ENCODE data around the gene ACAN.

Gene ACAN

DNA sequence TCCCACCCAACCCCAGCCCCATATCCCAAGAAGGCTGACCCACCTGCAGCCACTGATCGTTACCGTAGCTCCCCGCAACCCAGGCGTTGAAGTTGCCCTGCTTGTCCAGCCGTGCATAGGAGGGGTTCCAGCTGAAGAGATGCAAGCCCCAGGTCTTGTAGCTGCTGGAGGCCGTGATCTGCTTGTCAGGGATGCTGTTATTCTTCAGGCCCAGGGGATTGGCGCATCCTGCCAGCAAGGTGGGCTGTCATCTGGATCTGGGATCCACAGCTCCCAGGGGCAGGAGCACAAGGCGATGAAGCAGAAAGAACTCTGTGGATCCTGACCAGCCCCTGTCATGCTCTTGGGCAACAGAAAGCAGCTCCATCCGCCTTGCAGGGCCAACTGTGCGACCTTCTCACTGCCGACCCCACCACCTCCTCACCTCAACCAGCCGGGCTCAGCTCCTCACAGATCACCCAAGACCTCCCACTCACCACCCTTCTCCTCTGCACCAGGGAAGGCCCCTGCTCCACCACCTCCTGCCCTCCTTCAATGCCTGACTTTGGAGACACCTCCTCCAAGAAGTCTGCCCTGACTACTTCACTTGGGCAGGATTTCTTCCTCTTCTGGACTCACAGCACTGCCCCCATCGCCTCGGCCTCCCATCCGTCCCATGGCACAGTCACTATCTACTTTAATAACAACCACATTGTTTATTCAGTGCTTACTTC lies 98.4 kb downstream of the ACAN start:
- no peak for DNase-seq (ENCODE audit: low spot score)

DNA sequence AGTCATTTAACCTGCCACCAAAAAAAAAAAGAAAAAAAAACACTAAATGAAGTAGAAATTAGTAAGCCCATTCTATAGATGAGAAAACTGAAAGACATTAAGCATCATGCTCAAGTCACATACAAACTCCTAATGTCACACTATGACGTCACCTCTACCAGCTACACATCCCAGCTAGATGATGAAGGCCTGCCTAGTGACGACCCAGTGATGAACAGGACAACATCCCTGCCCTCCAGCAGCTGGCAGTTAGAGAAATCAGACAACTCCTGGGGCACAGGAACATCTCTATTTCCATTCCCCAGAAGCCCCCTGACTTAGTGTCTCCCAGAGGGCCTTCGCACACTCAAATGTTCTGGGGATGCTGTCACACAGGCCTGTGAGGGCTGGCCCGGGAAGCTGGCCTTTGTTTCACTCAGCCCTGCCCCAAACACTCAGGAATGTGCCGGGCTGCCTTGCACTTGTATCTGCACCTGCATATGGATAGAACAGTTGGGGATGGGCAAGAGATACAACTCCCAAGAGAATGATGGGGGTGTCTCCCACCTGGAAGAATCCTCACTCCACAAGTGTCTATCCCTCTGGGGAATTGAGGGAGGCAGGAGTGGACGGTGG lies 99.1 kb downstream of the ACAN start:
- no peak for DNase-seq (ENCODE audit: low spot score)

DNA sequence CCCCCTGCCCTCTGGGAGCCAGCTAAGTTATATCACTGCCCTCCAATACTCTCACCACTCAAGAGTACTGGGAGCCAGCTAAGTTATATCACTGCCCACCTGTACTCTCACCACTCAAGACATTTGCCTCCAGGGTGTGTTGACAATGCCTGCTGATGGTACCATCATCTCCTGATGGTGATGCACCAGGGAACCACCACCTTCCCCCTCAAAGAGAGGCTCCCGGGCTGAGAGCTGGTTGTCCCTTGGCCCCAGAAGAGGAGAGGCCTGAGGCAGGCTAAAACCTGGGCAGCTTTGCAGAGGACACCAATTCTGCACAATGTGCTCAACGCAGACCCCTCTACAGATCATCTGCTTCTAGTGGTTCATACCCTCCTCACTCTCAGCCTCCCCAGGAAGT lies 99.6 kb downstream of the ACAN start:
- no peak for DNase-seq (ENCODE audit: low spot score)

DNA sequence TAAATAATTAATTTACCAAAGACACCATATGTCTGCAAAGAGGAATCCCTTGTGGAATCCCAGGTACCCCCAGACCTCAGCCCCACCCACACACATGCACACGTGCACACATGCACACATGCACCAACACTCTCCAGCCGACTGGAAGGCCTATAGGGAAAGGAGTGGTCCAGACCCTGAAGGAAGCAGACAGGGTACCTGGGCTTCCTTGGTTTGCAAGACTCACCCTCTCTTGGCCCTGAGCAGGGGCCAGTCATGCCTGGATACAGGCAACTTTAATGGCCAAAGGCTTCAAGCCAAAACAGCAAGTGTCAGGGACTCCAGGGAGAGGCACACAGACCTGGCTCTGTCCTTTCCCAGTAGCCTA lies 101.0 kb downstream of the ACAN start:
- DNase-seq (ENCODE audit: low spot score): no peak

DNA sequence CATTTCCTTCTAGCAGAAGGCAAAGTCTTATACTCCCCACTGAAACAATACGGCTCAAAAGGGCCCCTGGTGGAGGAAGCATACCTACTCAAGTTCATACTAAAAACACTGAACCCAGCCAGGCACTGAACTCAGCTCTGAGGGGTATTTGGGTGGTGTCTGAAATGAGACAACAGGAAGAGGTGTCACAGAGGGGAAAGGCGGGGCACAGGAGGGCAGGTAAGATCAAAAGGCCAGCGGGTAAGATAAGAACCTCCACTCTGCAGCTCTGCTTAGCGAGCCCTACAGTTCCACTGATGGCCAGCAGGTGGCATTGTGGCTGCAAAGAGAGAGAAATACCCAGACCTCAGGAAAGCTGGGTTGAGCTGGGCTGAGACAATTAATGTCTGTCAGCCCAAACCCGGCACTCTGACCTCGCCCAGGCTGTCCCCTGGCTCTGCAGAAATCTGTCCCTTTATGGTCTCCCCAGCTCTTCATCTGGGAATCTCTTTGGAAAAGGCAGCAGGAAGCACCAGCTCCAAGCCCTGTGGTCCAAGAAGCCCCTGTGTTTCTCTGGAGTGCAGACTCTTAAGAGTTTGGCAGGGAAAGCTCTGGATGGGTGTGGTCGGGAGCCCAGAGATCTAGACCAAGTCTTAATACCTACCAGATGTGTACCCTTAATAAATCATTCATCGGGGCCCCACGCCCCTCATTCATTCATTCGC lies 101.5 kb downstream of the ACAN start:
- DNase-seq (ENCODE audit: low spot score): peak; percentile 73

DNA sequence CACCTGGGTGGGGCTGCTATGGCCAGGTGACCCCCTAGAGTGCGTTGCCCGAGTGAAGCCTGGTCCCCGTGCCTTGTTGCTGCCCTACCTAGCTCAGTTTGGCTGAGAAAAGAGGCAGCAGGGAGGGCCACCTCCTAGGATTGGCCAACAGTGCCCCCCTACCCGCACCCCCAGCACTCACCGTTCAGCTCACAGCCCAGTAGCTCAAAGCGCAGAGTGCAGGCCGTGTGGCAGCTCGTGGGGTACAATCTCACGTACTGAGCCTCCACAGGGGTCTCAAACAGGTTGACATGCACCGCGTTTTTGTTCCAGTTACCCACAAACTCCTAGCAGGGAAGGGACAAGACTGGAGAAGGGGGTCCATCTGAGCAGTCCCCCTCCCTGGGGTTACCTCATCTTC lies 102.3 kb downstream of the ACAN start:
- DNase-seq (ENCODE audit: low spot score): no peak

DNA sequence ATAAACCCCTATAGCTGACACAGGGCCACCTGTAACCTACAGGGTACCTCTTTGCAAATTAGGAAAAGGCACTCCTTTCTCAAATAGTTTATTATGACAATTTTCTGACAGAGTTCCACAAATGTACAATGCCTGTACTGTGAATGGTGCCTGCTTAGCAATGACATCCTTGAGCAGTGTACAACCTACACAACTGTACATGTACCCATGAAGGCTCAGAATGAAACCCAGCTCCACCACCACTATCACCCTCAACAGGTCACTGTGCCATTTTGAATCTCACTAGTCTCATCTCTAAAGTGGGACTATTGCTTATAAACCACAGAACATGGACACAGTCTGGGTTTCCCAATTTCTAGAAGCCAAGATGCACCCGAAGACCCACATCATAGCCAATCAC lies 102.9 kb downstream of the ACAN start:
- no peak for DNase-seq (ENCODE audit: low spot score)

DNA sequence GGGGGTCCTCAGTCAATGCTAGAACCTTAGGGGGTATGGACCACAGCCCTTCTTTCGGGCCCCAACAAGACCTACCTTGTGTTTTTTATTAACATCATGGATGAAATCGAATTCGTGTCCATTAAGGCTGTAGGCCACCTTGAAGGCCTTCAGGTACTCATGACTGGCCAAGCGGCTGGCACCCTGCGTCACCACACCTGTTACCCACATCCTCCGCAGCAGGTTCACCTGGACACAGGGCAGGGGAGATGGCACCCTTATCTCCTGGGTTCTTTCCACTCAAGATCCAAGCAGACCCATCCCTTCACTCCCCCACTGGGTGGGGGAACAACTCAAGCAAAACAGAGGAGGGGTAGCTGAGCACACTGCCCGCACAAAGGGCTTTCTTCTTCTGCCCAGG lies 103.3 kb downstream of the ACAN start:
- no peak for DNase-seq (ENCODE audit: low spot score)

DNA sequence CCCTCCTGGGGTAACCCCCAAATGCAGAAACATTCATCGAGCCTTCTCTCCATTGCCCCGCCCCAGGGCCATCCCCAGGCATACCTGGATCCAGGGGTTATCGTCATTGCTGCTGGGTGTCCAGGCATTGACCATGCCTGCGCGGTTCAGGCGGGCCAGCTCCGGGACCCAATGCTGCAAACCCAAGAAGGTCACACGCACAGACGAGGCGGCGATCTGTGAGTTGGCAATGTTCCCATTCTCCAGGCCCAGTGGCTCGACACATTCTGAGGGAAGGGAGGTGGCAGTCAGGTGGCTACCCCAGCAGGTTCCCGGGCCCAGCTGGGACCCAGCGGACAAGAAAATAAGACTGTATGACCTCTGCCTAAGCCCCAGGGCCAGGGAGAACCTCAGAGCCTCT lies 103.9 kb downstream of the ACAN start:
- DNase-seq (ENCODE audit: low spot score): no peak

DNA sequence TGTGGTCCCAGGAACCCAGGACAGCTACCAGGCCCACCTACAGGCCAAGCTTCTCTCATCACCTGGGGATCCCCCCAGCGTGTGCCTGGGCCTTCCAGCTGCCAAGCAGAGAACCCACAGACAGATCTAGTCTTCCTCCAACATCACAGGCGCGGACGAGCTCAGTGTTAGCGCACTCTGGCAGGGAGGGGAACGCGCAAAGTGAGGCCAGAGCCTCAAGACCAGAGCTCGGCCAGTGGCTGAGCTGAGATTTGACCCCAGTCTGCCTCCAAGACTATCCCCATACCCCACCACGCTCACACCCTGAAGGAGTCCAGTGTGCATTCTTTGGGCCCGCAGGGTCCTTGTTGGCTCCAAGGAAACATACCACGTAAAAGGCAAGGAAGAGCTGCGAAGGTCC lies 104.9 kb downstream of the ACAN start:
- DNase-seq (ENCODE audit: low spot score): no peak

DNA sequence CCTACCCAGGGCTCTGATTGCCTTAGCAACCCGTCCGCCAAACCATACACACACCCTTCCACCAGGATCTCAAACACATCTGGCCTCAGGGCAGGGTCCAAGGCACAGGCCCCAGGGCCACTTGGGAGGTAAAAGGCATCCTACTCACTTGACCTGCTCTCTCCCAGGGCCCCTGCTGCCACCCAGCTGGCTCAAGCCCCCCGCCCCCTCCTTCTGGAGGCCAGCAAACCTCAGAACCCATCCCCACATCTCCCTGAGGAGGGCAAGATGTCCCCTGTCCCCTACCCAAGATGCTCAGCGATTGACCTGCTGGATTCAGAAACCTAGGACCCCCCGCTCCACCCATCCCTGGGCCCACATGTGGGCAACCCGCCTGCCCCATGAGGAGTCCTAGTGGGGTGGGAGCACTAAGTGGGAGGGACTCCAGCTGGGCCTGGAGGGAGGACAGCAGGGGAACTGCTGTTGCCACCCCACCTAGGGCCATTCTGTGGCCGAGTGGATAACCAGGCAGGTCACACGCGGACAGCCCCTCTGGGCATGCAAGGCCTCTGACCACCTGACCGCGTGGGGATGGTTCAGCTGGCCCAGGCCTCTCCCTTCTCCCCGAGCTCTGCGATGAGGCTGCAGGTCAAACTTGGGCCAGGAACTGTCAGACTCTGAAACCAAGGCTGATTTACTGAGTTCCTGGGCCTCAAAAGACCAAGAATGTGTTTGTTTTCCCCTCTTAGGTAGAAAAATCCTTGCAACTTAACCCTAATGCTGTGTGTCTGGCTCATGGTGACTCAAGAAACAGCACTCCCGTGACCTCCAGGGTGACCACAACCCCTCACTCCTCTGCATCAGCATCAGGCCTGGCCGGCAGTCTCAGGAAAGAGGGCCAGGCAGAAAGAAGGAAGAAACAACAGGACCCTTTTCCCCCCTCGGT lies 105.7 kb downstream of the ACAN start:
- no peak for DNase-seq (ENCODE audit: low spot score)

DNA sequence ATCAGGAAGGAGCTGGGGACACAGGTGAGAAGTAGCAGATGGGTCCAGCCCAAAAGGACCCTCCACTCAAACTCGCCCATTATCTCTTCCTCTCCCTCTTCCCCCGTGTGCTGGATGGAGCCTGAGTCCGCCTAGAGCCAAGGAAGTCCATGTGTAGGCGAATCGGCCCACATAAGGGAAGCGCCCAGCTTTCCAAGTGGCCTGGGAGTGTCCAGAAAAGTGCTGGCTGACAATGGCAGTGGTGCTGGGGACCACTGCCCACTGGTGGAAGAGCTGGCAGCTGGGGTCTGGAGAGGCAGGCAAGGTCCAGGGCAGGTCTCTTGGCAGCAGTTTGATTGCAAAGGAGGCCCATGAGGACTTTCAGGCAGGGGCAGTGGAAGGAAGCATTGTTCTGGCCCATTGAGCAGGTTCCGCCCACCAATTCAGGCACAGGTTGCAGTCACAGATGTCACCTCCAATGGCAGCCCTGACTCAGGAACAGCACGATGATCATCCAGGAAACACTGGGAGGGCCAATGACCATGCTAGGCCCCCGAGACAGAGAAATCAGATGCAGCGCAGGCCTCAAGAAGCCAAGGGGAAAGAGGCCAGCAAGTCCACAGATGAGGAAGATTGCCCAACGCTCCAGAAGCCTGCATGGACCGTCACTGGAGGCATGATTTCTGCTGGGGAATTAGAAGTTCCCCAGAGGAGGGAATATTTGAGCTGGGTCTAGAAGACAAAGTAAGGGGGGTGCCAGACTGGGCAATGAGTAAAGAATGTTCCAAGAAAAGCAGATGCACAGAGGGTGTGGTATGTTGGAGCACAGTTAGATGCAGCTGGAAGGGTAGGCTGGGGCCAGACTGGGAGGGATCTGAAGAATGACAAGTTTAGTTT lies 107.0 kb downstream of the ACAN start:
- DNase-seq (ENCODE audit: low spot score): no peak

DNA sequence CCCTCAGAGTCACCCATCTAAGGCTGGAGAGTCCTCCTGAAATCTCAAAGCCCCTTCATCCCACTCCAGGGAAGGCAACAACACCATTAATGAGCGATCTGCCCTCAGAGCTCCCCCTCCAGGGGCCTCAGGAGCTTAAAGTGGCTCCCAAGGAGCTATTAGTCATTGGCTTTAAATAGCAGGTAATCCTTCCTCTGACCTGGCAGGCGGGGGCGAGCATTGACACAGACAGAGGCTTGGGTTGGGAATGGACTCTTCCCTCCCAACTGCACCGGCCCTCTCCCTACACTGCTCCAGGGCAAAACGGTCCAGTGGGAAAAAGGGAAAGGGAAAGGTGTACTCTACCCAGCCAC lies 108.5 kb downstream of the ACAN start:
- no peak for DNase-seq (ENCODE audit: low spot score)

DNA sequence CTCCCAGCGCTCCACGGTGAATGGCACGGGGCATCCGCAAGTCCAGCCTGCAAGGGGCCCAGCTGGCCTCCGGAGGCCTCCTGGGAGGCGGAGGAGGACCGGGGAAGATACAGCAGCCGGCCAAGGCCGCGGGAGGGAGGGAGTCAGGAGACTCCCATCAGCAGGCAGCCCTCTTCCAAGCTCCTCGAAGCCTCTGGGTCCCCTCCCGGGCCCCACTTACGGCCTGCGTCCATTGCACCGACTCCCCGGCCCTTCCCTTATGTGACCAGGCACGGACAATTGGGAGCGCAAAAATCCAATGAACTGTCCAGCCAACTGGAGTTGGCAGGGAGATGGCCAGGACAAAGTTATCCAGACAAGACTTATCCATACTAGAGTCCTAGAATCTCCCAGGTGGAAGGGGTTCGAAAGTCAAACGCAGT lies 109.3 kb downstream of the ACAN start:
- no peak for DNase-seq (ENCODE audit: low spot score)

DNA sequence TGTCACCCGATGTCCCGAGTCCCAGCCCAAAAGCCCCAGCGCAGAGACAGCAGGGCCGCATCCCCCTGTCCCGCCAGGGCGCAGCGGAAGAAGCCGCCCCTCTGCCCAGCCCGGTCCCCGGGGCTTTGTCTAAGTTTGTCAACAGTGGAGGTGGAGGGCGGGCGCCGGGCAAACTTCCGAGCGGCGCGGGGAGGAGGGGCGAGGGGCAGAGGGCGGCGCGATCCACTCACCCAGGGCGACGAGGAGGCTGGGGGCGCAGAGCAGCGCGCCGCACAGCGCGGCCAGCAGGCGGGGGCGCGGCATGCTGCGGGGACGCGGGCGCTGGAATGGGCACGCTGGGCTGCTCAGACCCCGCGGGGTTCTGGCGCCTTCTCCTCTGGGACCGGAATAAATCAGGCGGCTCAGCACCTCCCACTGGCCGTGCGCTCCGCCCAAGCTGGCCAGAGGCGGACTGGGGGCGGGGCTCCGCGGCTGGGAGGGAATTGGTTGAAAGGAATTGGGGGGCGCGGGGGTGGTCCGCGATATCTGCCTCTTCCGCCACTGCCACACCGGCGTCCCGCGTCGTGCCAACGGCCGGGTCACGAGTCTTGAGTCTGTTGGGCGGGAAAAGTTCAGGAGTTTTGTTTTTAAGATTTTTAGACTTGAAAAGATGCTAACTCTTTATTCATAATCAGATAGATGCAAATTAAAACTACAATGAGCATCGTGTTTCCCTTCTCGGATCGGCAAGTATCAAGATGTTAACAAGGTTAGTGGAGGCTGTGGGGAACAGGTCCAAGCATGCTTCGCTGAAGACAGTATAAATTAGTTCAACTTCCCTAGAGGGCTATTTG lies 110.0 kb downstream of the ACAN start, which contains the start of gene MFGE8:
Gene MFGE8, minus strand, starts transcription at position 363 of the 833 bp plus-strand sequence. Its CDS starts 60 bp downstream, at position 303.
- DNase-seq (ENCODE audit: low spot score): peak; percentile 73

DNA sequence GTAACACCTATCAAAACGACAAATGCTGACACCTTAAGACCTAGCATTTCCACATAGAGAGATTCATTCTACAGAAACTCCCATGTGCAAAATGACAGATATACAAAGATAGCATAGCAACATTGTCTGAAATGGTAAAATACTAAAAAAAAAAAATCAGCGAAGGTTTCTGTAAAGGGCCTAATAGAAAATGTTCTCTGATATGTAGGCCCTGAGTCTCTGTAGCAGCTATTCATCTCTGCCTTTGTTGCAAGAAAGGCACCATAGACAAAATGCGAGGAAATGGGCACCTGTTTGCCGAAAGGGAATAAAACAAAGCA lies 110.6 kb downstream of the ACAN start:
- DNase-seq (ENCODE audit: low spot score): no peak

DNA sequence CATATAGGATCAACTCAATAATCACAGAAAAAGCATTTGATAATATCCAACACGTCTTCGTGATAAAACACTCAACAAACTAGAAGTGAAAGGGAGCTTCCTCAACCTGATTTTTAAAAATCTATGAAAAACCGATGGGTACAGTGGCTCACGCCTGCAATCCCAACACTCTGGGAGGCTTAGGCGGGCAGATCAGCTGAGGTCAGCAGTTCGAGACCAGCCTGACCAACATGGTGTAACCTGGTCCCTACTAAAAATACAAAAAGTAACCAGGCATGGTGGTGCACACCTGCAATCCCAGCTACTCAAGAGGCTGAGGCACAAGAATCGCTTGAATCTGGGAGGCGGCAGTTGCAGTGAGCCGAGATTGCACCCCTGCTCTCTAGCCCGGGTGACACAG lies 112.1 kb downstream of the ACAN start:
- DNase-seq (ENCODE audit: low spot score): no peak

DNA sequence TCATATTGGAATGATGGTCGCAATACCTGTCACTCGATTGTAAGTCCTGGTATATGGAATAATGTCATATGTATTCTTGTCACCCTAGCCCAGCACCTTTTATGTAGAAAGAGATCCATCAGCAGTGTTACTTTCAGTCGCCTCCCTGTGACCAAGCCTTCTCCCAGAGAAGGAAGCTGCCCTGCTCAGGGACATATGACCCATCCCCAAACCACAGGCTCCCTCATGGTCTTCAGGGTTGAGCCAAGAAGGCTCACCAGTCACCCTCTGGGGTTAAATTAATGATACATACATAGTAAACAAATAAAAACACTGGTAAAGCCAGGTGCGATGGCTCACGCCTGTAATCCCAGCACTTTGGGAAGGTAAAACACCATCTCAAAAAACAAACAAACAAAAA lies 114.5 kb downstream of the ACAN start:
- DNase-seq (ENCODE audit: low spot score): no peak

DNA sequence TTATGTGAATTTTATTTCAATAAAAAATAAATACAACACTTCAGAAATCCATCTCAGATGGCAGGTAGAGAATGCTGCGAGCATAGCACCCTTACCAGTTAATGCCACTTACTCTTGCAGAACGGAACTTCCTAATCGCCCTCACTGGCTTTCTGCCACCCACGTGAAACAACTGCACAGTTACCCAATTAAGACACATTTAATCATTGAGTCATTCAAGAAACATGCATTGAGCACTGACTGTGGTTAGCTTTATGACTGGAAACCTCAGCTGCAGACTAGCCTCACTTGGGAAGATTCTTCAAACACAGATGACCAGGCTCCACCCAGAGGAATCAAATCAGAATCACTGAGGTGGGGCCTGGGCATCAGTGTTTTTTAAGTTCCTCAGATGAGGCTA lies 115.5 kb downstream of the ACAN start:
- no peak for DNase-seq (ENCODE audit: low spot score)

DNA sequence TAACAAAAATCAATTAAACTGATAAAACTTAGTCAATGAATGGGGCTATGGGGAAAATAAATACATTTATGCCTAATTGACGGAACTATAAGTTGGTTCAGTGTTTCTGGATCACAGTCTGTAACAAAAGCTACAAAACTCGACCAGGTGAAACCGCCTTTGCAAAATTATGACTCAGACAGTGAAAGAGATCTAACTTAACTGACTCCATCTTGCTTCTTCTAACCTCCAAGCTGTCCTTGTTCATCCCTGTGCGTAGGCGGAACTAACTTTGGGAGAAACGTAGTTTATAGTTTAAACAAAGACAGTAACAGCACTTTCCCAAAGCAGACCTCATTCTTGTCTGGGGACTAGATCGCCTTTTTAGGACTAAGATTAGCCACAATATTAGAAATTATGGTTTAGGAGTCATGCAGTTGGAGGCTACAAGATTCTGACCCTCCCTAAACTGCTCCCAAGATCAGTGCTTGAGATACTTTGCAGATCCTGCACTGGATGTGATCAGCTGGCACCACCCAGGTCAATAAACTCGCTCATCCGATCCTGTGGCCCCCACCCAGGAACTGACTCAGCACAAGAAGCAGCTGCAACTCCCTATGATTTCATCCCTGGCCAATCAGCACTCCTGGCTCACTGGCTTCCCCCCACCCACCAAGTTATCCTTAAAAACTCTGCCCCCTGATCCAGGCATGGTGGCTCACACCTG lies 117.1 kb downstream of the ACAN start:
- no peak for DNase-seq (ENCODE audit: low spot score)
